ENCODE results near the gene ARL14.
"Not testable (repeated sequence)": the region's sequence is repeated elsewhere in the genome, so short reads cannot be mapped to it uniquely, and the experiment has no call there.

ARL14 gene

DNA sequence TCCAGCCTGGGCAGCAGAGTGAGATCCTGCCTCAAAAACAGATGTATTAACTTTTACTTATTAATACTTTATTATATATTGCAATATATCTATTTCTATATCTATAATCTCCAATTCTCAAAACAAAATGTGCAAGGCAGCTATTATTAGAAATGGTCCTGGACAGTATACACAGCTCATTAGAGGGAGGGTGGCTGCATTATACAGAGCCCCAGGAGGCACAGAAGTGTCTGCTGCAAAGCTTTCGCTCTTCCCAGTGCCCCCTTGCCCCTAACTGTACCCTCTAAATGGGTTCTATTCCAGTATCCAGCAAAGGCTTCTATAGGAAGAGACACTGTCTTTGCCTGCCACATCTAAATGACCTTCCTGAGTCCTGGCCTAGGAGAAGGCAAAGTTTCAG is 24.5 kb downstream of the ARL14 start:
- Histone ChIP-seq H3K27me3 (peaks cover 9% of the 10 kb centered on the region), H3K4me3 (ENCODE audit: low read depth in 1 of 2, low read length in 1 of 2) (no peak overlapping the region), H3K36me3 (no peaks in the 10 kb centered on the region), H3K27ac (no peak overlapping the region), H3K4me1 (ENCODE audit: control insufficient read depth in 1 of 2, insufficient read depth in 1 of 2, low read depth in 1 of 2, low read length in 1 of 2) (no peaks in the 10 kb centered on the region), H3K9me3 (no peaks in the 10 kb centered on the region)
- TF ChIP-seq, protein P1, sequence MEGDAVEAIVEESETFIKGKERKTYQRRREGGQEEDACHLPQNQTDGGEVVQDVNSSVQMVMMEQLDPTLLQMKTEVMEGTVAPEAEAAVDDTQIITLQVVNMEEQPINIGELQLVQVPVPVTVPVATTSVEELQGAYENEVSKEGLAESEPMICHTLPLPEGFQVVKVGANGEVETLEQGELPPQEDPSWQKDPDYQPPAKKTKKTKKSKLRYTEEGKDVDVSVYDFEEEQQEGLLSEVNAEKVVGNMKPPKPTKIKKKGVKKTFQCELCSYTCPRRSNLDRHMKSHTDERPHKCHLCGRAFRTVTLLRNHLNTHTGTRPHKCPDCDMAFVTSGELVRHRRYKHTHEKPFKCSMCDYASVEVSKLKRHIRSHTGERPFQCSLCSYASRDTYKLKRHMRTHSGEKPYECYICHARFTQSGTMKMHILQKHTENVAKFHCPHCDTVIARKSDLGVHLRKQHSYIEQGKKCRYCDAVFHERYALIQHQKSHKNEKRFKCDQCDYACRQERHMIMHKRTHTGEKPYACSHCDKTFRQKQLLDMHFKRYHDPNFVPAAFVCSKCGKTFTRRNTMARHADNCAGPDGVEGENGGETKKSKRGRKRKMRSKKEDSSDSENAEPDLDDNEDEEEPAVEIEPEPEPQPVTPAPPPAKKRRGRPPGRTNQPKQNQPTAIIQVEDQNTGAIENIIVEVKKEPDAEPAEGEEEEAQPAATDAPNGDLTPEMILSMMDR (IDR thresholded peaks at IDR 0.05), result no peak

DNA sequence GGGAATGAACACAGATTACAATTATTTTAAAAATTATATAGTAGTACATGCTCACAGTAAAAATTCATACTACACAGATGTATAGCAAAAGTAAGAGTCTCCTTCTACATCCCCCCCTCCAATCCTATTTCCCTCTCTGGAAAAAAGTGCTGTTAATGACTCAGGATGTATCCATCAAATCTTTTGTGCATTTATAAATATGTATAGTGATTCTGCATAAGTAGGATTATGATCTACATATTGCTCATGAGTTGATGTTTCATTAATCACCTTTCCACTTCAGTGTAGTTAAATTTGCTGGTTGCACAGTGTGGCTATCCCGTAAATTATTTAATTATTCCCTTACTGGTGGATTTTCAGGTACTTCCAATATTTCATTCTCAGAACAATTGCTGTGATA is 25.3 kb downstream of the ARL14 start:
- H3K27me3 ChIP-seq, result peaks cover 17% of the 10 kb centered on the region
- H3K27ac ChIP-seq, result no peak overlapping the region
- H3K4me3 ChIP-seq (ENCODE audit: low read depth in 1 of 2, low read length in 1 of 2), result no peak overlapping the region
- TF ChIP-seq, protein P1 (IDR thresholded peaks at IDR 0.05), result no peak
- H3K9me3 ChIP-seq, result no peaks in the 10 kb centered on the region
- no peaks in the 10 kb centered on the region for H3K4me1 ChIP-seq (ENCODE audit: control insufficient read depth in 1 of 2, insufficient read depth in 1 of 2, low read depth in 1 of 2, low read length in 1 of 2)
- H3K36me3 ChIP-seq, result no peaks in the 10 kb centered on the region

DNA sequence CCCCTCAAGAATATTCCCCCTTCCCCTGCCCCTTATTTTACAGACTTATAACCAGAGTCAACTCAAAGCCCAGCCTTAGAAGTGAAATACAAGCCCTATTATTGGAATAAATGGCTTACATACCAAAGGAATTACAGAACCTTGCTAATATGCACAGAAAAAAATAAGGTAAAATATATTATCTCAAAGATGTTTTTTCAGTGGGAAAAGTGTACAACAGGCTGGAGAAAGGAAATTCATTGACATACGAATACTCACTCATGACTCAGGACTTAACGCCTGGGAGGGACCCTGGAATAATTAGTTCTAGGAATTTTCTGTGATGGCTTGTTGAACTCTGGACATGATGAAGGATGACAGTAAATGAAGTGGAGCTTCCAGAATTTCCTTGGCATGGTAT is 27.0 kb downstream of the ARL14 start:
- H3K27ac ChIP-seq, result no peak overlapping the region
- TF ChIP-seq, protein P1 (IDR thresholded peaks at IDR 0.05), result no peak

DNA sequence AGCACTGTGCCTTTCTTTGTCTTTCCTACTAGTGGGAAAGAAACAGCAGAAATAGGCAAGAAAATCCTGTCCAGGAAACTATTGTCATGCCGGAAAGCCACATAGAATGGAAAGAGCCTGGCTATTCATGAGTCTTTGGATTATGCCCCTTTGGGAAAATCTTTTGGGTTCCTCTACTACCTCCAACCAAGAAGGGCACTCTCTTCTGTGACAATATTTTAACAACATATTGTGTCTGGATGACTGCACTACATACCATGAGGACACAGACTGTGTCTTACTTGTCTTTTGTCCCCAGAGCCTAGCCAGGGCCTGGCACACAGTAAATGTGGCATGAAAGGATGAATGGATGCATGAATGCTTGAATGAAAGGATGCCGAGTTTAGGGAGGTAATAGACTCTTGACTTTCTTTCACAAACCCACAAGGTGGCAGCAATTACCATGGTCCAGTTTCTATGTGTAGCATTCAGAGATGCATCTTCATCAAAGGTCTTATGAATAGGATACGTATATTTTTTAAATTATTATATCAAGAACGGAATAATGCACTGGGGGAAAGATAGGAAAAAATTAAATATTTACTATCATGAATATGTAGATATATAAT is 30.3 kb downstream of the ARL14 start:
- Histone ChIP-seq H3K9me3 (no peaks in the 10 kb centered on the region), H3K4me3 (ENCODE audit: low read depth in 1 of 2, low read length in 1 of 2) (no peak overlapping the region), H3K4me1 (ENCODE audit: control insufficient read depth in 1 of 2, insufficient read depth in 1 of 2, low read depth in 1 of 2, low read length in 1 of 2) (no peaks in the 10 kb centered on the region), H3K27ac (no peak overlapping the region), H3K36me3 (no peaks in the 10 kb centered on the region), H3K27me3 (peaks cover 48% of the 10 kb centered on the region)
- TF ChIP-seq, protein P1 (IDR thresholded peaks at IDR 0.05), result no peak

More for the DNA sequence above, 27.0 kb downstream of the ARL14 start:
- no peaks in the 10 kb centered on the region for H3K4me1 ChIP-seq (ENCODE audit: control insufficient read depth in 1 of 2, insufficient read depth in 1 of 2, low read depth in 1 of 2, low read length in 1 of 2)
- H3K27me3 ChIP-seq, result peaks cover 31% of the 10 kb centered on the region
- no peaks in the 10 kb centered on the region for H3K36me3 ChIP-seq
- no peak overlapping the region for H3K4me3 ChIP-seq (ENCODE audit: low read depth in 1 of 2, low read length in 1 of 2)
- H3K9me3 ChIP-seq, result no peaks in the 10 kb centered on the region

DNA sequence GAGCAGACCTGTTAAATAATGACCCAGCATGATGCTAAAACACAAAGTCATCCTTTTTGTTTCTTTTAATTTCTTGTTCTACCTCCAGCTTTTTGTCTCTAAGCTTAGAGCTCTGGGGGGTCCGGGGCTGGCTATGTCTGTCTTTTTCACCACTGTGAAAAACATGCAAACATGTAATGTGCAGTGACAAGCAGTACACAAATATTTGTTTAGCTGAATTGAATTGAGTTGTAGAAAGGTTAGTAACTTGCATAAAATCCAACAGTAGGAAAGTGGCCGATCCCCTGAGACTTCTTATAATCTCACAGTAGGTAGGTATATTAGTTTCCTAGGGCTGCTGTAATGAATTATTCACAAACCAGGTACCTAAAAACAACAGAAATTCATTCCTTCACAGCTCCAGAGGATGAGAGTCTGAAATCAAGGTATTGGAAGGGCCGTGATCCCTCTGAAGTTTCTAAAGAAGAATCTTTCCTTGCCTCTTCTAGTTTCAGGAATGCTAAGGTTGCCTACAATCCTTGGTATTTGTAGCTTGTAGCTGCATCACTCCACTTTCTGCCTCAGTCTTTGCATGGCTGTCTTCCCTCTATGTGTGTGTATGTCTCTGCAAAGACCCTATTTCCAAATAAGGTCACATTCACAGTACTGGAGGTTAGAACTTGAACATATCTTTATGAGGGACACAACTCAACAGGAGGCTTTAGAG is 32.7 kb downstream of the ARL14 start:
- Histone ChIP-seq H3K4me3 (ENCODE audit: low read depth in 1 of 2, low read length in 1 of 2) (no peak overlapping the region), H3K27ac (no peak overlapping the region), H3K9me3 (no peaks in the 10 kb centered on the region), H3K27me3 (peaks cover 48% of the 10 kb centered on the region), H3K4me1 (ENCODE audit: control insufficient read depth in 1 of 2, insufficient read depth in 1 of 2, low read depth in 1 of 2, low read length in 1 of 2) (no peaks in the 10 kb centered on the region), H3K36me3 (no peaks in the 10 kb centered on the region)
- TF ChIP-seq, protein P1 (IDR thresholded peaks at IDR 0.05), result no peak

DNA sequence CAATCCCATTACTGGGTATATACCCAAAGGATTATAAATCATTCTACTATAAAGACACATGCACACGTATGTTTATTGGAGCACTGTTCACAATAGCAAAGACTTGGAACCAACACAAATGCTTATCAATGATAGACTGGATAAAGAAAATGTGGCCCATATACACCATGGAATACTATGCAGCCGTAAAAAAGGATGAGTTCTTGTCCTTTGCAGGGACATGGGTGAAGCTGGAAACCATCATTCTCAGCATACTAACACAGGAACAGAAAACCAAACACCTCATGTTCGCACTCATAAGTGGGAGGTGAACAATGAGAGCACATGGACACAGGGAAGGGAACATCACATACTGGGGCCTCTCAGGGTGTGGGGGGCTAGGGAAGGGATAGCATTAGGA is 36.2 kb downstream of the ARL14 start:
- H3K27me3 ChIP-seq, result peaks cover 25% of the 10 kb centered on the region
- H3K4me1 ChIP-seq (ENCODE audit: control insufficient read depth in 1 of 2, insufficient read depth in 1 of 2, low read depth in 1 of 2, low read length in 1 of 2); H3K36me3 ChIP-seq; H3K4me3 ChIP-seq (ENCODE audit: low read depth in 1 of 2, low read length in 1 of 2); H3K27ac ChIP-seq; H3K9me3 ChIP-seq: not testable (repeated sequence)
